HT1080 (cell line): ENCODE measurements around the gene HNRNPL. TPM values are rescaled to one million over a fixed set of nuclear protein-coding genes. Genes with fewer than 3 reads are reported as not detected.

ENCODE experiments used
- DNase-seq: peaks from one replicate; pipeline ENCODE4 v3.0.0-alpha.2; 2015; ENCODE audit warnings: low read depth
- total RNA-seq: library from RNA; depleted of rRNA; stranded (reverse); fragments of >200 nt; shearing (Covaris generic); gene quantifications from 2 replicates; pipeline ENCODE4 v1.2.3, GENCODE V29; 2014

HNRNPL gene
- total RNA-seq, 1 experiment from 2014 or later: 531 TPM

DNA sequence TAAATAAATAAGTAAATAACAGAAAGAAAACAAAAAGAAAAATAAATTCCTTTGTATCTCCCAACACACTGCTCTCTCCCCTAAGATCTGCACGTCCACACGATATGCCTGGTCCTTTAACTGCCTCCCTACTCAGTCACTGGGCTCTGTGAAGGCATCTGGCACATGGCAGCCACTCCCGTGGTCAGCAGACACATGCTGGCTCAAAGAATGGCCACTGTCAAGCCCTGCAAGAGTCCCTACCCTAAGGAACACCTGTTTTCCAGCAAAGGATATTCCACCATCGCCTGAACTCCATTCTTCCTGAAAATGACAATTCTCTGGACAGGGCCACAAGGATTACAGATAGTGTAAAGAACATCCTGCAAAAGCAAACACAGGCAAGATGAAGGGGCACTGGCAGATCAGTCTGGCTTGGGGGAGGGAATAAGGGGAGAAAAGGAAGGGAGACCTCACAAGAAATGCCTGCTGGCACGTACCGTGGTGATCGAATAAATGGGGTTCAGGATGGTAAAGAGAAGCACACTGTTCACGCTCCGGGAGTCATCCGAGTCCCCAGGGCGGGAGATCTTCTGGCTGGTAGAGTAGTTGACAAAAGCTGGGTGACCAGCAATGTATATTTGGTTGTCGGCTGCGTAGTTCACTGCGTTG is 4.3 kb downstream of the HNRNPL start:
- no peak for DNase-seq

- no peak for DNase-seq
These were observed 5.6 kb downstream of the HNRNPL start for GRCh38 chr19:38844093-38844686.

DNA sequence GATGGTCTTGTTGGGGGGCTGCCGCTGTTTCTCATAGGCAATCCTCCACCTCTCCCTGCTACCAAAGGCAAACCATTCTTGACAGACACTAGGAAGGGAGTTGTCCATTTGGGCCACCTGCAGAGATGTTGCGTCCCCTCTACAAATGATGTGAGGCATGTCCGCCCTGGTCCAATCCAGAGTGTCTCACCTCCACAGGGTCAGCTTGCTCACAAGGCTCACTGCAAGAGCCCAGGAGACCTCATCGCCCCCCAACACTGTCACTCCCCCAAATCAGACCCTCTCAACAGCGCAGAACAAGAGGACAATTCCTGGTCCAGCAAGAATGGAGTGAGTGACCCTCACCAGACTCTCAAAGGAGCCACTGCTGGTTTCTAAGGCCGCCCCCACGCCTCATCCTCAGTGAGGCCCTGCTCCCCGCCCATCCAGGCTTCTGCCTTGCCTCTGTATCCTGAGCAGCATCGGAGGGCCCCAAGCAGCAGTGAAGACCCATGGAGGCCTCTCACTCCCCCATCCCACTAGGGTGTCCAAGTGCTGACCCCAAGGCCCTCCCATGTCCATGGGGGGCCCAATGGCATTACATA is 6.5 kb downstream of the HNRNPL start:
- no peak for DNase-seq

- DNase-seq: no peak
These were observed 7.2 kb downstream of the HNRNPL start for GRCh38 chr19:38842439-38843174.

DNA sequence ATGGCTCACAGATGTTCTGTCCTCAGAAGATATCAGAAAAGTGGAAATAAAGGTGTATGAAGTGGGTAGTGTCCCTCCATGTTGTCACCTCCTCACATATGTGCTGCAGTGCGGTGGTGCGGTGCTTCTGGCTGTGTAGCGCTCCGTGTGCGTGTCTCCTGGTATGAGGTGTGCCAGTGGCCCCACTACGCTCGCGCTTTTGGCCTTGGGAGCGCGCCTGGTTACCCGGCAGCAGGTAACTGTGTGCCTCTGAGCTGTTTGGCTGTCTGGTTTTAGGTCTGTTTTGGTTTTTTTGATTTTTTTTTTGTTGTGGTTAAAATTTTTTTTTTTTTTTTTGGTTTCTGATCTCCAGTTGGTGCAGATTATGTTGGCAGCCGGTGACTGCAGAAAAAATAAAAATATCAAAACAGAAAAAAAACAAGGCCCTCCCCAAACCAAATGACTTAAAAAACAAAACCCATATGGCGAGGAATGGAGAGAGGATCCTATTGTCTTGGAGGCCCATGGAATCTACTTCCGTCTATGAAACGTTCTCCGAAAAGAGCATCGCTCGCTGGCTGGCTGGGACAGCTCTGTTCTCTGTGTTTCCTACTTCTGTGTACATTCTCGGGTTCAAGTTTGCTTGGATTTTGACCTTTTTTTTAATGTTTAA is 7.9 kb downstream of the HNRNPL start:
- DNase-seq: no peak

DNA sequence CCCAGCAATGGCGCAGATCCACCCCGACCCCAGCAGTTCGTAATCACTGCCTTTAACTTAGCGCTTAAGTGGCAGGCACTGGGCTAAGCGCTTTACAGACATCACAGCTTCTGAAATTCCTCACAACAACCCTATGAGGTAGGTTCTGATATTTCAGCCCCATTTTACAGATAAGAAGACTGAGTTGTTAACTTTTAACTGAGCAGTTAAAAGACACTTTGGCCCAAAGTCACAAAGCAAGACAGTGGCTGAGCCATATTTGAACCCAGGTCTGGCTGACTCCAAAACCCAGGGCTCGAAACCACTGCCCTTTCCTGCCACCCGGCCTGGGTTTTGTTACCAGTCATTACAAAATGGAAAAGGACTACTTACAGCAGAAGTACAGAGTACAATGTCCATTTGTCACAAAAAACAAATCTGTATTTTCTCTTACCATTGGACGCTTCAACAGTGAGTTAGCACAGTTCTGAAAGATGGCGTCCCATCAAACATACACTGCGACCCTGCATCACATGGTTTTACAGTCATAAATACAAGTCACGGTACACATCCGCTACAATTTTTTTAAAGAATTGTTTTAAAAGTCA is 8.5 kb downstream of the HNRNPL start:
- DNase-seq: no peak

- DNase-seq: no peak
These were observed 9.2 kb downstream of the HNRNPL start for GRCh38 chr19:38840583-38840968.

GRCh38 chr19:38839816-38840582 is 9.8 kb downstream of the HNRNPL start:
- DNase-seq: no peak

DNA sequence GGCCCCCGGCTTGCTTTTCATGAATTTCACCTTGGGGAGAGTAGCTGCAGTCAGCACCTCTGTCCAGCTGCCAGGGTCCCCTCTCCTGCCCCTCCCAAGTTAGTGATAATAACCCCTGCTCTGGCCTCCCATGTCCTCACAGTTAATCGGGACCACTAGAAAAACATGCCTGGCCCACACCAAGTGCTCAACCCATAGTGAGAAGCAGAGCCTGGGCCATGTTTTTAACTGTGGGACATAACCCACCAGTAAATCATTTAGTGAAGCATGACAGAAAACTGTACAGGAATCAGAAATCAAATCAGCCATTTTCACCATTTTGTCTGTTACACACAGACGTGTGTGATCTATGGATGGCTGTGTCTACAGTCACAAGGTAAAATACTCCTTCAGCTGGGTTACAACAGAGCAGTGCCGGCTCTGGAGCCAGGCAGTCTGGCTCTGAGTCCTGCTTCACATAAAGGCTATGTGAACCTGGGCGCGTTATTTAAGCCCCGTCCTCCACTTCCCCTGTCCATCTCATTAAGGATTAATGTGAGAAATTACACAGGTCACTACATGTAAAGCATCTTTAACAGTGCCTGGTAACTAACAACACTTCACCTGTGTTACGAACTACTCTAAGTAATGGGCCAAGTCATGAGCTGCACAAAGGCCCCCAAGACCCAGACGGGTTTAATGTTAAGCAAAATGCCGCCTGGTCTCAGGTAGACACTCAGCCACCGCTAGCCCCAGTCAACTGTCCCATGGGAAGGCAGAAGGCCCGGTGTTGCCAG is 10.6 kb downstream of the HNRNPL start:
- DNase-seq: no peak

DNA sequence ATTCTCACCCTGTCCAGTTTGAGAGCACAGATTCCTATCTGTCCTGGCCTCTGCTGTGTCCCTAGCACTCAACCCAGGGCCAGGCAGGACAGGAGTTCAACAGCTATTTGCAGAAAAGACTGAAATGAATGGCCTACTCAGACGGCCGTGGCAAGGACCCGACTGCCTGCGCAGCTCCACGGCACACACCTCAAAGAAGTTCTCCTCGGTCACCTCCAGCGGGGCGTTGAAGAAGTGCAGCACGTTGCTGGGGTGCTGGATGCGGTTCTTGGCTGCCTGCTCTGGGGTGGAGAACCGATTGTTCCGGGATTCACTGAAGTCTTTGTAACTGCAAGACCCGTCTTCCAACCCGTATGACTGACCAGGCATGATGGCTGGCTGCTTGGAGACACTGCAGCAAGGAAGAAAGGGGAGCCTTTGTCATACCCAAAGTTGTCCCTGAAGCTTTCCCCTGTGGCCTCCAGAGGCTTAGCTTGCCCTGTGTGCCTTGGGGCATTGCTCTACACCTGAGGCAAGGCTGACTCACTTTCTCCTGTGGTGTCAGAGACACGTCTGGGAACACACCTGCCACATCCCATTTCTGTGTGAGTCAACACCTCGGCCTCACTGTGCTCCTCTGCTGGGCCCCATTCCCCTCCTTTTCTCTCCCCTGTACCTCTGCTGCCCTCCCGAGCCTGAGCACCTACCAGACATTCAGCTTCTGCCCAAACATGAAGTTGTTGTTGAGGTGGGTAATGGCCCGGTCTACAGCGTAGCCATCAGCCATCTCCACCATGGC is 11.4 kb downstream of the HNRNPL start:
- no peak for DNase-seq

GRCh38 chr19:38837656-38838121 is 12.1 kb downstream of the HNRNPL start:
- DNase-seq: no peak

DNA sequence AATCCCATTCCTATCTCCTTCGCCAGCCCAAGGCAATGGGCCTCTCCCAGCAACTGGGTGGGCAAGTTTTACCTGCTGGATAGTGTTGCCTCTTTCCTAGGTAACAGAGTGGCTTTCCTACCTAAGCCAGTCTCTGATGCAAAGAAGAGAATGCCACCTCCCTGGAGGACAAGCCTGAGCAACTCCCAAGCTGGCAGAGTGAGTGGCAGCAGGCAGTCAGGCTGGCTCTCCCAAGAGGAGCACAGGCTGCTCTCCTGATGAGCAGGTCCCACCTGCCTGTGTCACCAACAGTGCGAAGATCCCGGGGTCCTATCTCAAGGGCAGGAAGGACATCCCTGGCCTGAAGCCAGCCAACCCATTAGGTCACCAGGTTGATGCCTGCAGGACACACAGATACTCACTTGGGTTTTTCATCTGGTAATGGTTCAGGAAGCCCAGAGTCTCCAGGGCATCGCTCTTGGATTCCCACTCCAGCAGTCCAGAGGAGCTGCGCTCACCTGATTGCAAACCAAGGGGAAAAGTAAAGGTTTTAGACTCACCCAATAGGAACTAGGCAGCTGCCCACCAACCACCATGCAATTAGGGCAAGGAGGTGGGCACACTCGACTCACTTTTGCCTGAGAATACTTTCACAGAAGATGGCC is 12.7 kb downstream of the HNRNPL start:
- no peak for DNase-seq

DNA sequence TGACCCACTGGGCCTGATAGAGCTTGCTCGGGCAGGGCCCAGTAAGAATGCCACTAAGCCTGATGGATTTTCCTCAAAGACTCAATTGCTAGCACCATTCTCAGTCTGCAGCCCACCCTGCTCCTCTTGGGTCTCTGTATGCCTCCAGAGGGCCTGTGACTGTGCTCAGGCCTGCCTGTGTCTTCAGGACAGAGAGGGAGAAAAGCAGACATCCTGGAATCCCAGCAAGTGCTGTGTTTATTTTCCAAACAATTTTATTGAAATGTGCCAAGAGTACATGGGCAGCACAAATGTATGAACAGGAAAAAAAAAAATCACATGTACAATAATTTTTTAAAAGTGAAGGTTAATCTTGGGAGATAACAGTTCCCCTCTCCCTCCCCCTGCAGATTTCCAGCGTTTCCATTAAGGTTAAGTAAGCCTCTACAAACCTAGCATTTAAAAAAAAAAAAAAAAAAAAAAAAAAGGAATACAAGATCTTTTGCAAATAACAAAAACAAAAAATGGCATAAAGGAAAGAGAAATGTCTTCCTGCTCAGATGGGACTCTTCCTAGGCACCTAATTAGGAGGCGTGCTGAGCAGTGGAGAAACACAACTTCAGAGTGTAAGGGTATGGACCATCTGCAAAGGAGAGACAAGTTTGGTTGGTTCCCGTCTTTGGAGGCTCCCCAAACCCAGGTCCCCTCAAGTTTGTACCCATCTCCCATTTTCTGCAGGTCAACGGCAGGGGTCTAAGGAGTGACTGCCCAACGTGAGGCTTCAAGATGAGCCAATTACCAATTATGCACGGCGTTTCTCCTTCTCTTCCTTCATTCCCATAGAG is 13.4 kb downstream of the HNRNPL start:
- DNase-seq: no peak

DNA sequence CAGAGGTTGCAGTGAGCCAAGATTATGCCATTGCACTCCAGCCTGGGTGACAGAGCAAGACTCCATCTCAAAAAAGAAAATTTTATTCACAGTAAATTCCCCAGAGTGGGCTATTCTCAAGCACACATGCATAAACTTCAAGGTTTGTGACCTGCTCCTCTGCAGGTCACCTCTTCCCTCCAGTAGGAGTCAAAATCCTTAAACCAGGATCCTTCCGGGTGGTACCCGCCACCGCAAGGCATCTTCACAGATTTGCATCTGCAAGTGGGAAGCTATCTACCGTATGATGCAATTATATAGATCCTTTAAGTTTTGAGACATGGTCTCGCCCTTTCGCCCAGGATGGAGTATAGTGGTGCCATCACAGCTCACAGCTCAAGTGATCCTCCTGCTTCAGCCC is 15.2 kb downstream of the HNRNPL start:
- no peak for DNase-seq

GRCh38 chr19:38834104-38834490 is 15.7 kb downstream of the HNRNPL start:
- no peak for DNase-seq

DNA sequence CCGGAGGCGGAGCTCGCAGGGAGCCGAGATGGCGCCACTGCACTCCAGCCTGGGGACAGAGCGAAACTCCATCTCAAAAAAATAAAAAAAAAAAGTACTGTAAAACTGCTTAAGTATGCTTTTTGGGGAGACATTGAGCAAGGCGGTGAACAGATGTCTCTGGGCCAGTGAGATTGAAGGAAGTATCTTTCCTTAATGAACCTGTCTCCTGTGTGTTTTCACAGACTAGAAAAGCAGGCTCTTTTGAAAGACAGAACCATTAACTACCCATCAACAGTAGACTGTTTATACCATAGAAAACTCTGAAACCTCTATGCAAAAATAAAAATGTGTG is 16.7 kb downstream of the HNRNPL start:
- no peak for DNase-seq

- DNase-seq: peak; percentile 64
These were observed 18.6 kb downstream of the HNRNPL start for GRCh38 chr19:38831142-38831605.
